Mucosa of gallbladder (tissue), 1 donor: ENCODE data around the gene CASZ1. TPM values are rescaled to one million over a fixed set of nuclear protein-coding genes. Genes with fewer than 3 reads are reported as not detected.
A peak's percentile ranks its signal among the peaks of the same experiment; 100 is the strongest.

Experiments used
- DNase-seq: peaks from one replicate; pipeline ENCODE4 v3.0.0-alpha.2; 2020; ENCODE audit warnings: low spot score
- total RNA-seq: library from RNA; stranded (reverse); gene quantifications from one replicate; pipeline ENCODE4 v1.2.1, GENCODE V29; 2021
- donor health status: DM: no; HTN: no; CAD: no.

CASZ1 gene
- total RNA-seq, 1 donor from 2014 or later, result 72.8 TPM

DNA sequence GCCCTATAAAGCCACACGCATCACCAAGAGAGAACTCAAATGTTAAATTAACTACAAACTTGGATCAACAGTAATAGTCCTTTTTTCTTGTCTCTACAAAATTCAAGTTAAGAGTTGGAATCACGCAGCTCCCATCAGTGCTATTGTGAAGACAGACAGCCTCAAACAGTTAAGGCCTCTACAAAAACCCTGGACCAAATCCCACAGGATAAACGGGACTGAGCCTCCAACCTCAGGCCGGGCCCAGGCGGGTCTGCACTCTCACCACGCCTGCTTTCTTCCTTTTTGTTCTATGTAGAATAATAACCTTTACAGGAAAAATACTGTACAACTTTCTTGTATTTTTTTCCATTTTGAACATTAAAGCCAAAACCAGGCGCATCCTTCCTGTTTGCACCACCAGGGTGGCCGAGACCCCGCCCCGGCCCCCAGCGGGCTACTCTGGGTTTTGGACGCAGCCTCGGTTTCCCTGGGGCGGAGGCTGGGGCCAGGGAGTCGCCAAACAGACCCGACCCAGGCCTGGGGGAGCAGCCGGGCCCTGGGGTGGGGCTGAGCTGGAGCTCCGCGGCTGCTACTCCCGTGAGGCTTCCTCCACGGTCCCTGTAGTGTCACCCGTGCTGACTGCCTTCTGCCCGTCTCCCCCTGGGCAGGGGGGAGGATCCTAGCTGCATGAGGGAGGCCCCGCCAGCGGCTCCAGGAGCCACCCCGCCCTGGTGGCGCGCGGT lies 158.4 kb downstream of the CASZ1 start:
- no peak for DNase-seq

DNA sequence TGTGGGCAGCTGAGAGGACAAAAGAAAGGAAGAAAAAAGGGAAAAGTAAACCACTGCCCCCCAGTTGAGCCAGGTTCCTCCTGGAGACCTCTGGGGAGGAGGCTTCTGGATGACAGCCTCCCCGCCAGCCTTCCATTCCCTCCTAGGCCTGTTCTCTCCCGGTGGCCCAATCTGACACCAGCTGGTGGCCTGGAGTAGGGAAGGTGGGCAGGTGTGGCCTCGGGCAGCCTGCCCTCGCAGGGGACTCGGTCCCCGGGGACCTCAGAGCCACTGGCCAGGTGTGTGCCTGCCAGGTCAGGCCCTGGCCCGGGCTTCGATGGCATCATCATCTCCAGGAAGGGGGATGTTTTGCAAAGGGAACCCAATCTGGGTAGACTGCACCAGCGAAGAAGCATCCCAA lies 159.0 kb downstream of the CASZ1 start:
- no peak for DNase-seq

DNA sequence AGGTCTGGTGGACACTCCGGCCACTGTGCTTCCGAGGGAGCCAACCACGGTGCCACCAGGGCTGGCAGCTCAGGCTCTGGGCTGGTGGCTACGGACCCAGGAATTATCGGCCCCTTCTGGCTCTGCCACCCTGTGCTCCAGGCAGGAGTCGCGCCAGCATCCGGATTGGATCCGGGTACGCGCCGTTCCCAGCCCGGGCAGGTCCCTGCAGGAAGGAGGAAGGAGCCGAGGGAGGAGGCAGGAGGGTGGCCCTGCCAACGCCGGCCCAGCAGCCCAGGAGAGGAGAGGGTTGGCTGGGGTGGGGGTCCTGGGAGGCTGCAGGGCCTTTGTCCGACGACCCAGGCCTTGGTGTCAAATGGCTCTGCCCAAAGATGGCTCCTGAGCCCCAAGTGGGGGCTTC lies 160.5 kb downstream of the CASZ1 start:
- no peak for DNase-seq

DNA sequence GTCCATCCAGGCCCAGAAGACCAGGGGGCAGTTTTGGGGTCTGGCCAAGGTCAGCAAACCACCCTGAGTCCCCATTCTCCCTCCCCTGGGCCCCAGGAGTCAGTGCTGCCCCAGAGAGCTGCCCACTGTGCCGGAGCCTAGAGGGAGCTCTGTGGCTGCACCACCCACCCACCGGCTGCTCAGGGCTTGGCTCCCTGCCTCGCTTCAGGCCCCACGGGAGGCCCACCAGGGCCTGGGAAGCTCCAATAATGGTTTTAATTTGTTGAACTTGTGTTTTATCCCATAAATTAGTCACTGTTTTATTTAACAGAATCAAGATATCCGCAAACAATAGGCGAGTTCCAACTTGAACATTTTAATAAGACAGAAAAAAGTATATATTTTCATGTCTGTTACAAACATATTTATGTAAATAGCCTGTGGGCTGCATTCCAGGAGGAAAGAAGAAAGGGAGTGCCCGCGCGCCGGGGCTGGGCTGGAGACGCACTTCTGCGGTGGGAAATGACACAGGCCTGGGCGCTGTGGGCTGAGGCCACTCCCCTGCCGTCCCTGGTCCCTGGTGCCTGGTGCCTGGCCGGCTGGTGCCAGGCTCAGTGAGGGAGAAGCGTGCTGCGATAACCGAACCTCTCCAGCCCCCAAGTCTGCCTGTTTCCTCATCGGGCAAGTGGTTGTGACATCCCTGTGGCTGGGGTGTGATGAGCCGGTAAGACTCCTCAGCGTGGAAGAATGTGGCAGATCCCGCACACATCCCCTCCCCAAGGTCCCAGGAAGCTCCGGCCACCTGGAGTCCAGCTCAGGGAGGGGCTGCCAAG lies 161.2 kb downstream of the CASZ1 start:
- DNase-seq, result no peak

DNA sequence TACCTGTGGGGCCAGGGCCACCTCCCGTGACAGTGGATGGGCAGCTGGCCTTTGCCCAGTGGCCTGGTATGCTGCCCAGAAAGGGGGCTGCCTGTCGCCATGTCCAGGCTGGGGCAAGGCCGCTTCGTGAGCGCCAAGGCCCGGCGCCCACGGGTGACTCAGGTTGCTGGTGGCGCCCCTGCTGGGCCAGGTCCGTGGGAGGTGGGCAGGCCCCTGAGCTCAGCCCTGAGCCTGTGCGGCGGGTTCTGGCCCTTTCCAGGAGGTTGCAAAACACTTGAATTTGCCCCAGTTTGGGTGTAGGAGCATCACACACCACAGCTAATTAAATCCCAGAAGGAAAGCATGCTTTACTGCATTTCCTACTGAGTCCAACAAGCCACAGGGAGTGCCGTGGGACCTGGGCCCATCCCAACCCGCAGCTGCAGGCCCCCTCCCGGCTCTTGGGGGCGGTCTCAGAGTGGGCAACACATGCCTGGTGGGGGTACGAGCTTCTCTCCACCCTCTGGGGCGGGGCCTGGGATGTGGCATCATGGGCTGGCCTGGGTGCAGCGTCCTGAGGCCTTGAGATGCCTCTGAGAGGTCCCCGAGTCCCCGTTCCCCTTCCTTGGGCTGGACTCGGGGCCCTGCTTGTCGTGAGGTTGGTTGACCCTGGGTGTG lies 161.9 kb downstream of the CASZ1 start:
- no peak for DNase-seq

DNA sequence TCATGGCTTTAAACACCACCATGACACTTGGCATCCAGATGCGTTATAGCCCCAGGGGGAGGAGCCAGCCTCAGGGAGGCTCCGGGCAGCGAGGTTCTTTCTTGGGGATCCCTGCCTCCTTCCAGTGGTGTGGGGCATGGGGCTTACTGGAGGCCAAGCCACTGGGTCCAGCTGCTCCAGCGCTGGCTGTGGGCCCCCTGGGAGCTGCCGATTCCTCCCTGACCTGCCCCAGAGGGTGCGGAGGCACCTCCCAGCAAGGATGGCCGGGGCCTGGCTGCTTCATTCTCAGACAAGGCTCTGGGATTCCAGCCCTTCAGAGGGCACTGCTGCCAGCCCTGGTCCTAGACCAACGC lies 162.4 kb downstream of the CASZ1 start:
- DNase-seq, result no peak

DNA sequence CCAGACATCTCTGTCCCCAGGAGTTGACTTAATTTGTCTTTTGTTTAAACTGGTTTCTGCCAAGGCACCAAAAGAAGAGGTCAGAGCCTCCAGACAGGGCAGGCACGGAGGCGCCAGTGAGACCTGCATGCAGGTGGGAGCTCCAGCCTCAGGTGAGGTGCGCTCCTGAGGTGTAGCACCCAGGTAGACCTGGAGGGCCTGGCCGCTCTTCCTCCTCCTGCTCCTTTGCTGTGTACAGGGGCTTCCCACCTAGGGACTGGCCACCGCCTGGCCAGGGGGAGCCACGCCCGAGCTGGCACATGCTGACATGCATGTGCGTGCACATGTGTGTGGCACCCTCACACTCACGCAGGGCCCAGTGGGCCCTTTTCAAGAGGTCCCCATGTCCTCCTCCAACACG lies 163.0 kb downstream of the CASZ1 start:
- DNase-seq, result no peak

DNA sequence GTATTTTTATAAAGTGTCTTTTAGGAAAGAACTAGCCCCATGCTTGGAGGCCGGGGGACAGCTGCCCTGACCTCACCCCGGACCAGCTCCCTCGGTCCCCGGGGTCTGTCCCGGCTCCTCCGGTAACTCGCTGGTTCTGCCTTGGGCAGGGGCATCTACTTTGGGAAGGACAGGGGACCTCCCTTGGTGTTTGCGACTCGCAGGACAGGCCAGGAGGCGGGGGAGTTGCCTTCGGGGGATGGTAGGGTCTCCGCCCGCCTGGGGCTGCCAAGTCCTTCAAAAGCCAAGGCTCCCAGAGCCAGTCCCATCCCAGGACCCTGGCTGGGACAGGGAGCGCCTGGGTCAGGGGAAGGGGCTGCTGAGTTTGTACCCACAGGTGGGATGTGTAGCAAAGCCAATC lies 163.8 kb downstream of the CASZ1 start:
- DNase-seq, result no peak

DNA sequence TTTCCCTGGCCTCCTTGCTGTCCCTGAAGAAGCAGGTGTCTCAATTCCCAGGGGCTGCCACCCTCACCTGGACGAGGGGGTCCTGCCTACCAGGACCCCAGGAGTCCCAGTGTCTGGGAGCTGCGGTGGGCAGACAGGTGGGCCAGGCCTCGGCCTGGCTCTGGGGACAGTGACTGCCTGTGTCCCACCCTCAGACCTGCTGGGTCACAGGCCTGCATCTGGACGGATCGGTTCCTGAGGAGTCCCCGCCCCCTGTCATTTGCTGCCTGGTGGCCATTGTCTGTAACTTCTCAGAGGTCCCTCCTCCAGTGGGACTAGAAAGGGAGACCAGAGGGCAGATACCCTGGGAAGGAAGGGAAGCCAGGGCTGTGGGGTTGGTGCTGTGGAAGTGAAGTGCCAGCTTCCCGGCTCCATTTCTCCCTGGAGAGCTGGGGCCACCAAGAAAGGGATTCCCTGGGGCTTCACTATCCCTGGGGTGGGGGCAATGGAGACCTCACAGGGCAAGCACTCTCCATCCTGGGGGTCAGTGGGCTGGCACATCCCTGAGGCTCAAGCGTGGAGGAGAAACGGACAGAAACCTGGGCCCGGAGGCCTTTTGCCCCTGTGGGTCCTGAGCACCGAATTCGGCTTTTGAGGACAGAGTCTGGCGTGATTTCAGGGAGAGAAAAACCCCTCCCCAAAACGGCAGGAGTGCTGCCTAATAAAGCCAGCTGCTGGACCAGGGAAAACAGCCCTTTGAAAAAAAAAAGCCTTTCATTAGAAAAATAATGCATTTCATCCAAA lies 164.4 kb downstream of the CASZ1 start:
- DNase-seq, result no peak

DNA sequence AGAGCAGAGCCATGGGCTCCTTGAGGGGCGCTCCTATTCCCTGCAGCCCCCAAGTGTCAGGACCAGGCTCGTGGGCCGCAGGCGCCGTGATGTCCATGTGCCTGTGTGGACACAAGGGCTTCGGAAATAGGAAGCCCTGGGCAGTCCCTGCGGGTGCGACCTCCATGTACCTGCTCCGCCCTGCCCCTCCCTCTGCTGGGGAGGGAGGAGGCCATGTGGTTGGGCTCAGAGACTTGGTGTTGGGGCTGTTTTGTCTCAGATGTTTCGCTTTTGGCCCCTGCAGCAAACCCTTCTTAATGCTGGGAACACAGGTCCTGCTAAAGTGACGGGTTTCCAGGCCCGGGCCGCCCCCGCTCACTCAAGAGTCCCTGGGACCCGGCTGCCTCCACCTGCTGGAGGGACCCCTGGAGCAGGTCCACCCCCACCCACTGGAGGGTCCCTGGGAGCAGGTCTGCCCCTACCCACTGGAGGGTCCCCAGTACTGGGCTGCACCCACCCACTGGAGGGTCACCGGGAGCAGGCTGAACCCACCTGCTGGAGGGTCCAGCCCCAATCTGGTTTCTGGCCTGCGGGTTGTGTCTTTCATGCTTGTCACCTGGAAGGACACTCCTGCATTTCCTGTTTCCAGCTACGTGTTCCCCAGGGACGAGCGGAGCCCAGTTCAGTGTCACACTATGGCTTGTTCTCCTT lies 165.2 kb downstream of the CASZ1 start:
- DNase-seq, result no peak

DNA sequence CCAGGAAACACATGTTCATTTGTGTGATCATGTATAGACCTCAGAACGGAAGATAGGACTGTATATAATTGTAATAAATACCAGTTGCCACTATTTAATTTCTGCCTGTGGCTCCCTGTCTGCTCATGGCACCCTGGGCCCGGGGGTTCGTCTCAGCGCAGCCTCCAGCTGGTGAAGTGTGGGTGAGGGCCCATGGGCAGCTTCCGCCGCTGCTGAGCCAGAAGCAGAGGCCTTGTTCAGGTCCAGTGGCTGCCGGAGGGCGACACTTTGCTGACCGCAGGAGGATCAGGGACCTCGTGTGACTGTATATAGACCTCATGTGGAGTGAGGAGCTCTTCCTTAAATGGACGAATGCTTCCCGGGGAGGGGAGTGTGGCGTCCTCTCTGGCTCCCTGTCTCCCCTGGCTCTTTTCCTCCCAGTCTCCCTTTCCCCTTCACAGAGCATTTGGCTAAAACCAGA lies 165.8 kb downstream of the CASZ1 start:
- no peak for DNase-seq

DNA sequence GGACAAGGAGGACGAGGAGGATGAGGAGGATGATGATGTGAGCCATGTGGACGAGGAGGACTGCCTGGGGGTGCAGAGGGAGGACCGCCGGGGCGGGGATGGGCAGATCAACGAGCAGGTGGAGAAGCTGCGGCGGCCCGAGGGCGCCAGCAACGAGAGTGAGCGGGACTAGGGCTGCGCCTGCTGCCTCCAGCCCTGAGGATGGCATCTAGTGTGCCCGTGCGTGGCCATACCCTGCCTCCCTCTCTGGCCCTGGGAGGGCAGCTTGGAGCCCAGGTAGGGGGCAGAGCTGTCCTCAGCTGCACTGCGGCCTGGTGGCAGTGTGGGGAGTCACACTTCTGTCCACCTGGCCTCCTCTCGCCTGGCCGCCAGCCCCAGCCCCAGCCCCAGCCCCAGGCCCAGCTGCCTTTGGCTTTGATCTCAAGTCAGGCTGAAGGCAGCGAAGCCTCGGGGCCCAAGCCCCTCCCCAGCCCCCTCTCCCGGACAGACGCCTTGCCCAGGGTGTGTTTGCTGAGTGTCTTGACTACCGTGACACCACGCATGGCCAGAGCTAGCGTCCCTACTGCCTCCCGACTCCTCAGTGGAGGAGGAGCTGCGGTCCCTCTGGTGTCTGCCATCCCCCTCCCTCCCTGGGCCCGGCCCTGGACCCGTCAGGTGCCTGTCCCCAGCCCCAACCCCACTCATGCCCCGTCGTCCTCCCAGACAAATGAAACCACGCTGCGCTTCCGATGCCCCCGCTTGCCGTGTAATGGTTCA lies 166.5 kb downstream of the CASZ1 start:
- DNase-seq, result no peak

DNA sequence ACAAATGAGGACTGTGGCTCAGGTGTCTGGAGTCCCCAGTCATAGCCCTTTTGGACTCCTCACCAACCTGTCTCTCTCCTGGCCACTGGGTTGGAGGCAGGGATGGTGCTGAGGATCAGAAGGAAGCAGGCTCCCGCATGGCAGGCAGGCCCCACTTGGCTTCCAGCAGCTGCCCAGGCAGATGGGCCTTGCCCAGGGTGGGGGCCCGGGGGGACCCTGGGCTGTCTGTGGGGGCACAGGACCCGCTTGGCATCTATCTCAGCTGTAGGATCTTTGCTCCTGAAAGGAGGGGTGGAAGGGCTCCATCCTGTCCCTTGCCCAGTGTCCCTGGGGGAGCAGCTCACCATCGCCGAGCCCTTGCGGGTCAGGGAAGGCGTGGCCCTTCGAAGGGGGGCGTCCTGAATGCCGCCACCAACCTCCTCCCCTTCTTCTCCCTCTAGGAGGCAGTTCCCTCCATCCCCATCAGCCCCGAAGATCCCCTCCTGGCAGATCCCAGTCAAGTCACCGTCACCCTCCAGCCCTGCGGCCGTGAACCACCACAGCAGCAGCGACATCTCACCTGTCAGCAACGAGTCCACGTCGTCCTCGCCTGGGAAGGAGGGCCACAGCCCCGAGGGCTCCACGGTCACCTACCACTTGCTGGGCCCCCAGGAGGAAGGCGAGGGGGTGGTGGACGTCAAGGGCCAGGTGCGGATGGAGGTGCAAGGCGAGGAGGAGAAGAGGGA lies 167.2 kb downstream of the CASZ1 start:
- DNase-seq, result no peak

DNA sequence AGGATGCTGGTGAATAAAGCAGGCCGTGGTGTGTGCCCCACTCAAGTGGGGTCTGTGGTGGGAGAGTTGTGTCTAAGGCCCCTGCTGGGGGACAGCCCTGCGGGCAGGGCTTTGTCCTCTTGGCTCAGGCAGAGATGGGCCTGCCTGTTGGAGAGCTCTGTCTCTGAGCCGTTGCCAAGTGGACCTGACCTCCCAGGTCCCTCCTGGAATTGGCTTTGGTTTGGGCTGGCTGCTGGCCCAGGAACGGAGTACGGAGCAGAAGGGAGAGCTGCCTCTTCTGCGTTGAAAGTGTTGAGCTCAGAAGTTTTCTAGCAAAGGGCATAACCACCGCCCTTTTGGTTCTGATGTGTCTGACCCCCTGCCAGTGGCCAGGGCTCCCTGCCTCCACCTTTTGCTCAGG lies 167.8 kb downstream of the CASZ1 start:
- peak; percentile 77 for DNase-seq

DNA sequence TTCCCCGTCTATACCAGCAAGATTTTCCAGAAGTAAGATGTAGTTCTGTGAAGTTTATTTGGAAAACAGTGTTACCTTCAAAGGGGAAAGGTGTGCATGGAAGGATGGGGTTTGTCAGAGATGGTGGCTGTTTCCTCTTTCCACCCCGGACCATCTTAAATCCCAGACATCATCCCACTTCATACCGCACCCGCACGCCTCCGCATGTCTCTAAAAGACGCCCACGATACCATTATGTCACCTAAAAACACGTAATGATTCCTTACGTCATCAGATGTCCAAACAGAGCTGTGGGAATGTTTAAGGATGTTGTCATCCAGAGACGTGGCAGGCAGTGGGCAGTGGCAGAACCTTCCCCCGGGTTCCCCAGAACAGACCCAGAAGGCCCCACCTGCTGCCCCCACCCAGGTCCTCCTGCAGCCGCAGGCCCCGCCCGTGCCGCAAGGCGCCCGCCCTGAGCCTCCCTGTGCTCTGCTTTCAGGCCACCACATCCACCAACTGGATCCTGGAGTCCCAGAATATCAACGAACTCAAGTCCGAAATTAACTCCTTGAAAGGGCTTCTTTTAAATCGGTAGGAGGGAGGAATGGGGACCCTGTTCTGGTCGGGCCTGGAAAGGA lies 169.5 kb downstream of the CASZ1 start:
- DNase-seq, result no peak

DNA sequence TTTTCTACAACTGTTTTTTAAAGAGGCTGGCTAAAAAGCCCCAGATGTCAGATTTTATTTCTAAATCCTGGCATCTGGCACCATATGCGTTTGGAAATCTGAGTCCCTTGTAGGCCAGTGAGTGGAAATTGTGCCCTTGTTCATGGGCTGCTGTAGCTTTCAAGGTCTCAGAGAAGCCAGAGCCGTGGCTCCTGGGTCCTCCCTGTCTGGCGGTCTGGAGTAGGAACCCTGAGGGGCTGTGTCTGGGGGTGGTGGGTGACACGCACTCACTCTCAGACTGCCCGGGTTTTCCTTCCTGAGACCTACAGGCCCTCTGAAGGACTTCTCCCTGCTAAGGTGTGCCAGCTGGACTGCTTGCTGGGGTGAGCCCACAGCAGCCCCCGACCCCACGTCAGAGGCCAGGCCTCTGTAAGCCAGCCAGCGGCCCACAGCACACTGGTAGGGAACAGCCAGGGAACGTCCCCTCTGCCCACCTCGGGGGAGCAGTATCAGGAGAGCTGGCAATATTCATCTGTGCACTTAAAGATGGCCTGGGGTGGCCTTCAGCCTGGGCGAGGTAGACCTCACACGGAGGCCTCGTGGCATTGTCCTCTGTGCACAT lies 170.2 kb downstream of the CASZ1 start:
- no peak for DNase-seq

DNA sequence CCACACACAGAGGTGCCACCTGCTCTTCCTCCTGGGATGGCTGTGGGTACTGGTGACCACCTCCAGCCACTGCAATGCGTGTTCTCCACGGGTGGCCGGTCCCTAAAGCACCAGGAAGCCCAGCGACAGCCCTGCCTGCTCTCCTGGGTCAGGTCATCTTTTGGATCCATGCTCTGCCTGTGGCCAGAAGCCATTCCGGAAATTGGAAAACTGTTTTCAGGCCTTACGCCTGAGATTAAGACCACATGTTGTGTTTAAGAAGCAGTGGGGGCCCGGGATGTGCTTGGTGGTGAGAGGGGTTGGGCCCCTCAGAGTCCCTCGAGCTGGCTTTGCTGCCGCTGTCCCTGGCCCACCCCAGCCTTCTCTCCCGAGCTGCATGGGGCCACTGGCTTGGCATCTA lies 170.9 kb downstream of the CASZ1 start:
- DNase-seq, result no peak

DNA sequence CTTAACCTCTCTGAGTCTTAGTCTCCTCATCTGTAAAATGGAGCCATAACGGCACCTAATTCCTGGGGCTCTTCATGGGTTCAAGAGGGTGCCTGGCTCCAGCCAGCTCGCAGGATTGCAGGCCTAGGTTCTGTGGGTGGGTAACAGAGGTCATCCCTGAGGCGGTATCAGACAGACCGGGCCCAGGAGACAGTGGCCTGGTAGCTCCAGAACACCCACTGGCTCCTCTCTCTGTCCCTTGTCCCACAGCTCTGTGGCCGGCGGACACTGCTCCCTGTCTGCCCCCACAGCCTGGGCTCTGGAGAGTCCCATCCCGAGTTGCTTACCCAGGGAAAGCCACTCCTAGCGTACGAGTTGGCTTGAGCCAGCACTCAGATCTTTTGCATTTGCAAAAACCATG lies 171.4 kb downstream of the CASZ1 start:
- no peak for DNase-seq
